K562 (cell line): ENCODE data around the gene TRNT1. TPM values are rescaled to one million over a fixed set of nuclear protein-coding genes. Genes with fewer than 3 reads are reported as not detected.

Experiments used
- CEBPZ ChIP-seq: fragments of 150-350 bp; IDR thresholded peaks from 2 replicates; pipeline ENCODE4 v1.6.1; 2014; ENCODE audit warnings: low read depth, mild to moderate bottlenecking, low read length, borderline replicate concordance
- ELK1 ChIP-seq: sonication (generic); formaldehyde crosslinking; IDR thresholded peaks from 2 replicates; pipeline ENCODE4 v1.8.1; 2022; ENCODE audit warnings: missing genetic modification reagents
- ETV5 ChIP-seq: sonication (generic); formaldehyde crosslinking; IDR thresholded peaks from 2 replicates; pipeline ENCODE4 v1.4.0; 2020; ENCODE audit warnings: low read depth, mild to moderate bottlenecking, missing genetic modification reagents
- FOXK2 ChIP-seq, 2 experiments: fragments of 450-650 bp; IDR thresholded peaks in 1 of 2; conservative IDR thresholded peaks in 1 of 2; 2 replicates each; pipeline ENCODE4 v1.6.1; 2016; ENCODE audit warnings: low read depth in 2 of 2, mild to moderate bottlenecking in 1 of 2
- HDAC1 ChIP-seq, 2 experiments: fragments of 450-650 bp; IDR thresholded peaks; 2 replicates each; pipeline ENCODE4 v1.6.1; 2016 to 2017; ENCODE audit warnings: inconsistent platforms in 1 of 2, mild to moderate bottlenecking in 1 of 2, moderate library complexity in 1 of 2
- KDM4B ChIP-seq, 2 experiments: fragments of 450-650 bp in 1 of 2; sonication (generic) in 1 of 2; IDR thresholded peaks; 2 replicates each; pipeline ENCODE4 v1.6.1; 2016 to 2017; ENCODE audit warnings: borderline replicate concordance in 2 of 2, antibody characterized with exemption in 1 of 2, low read depth in 1 of 2, mild to moderate bottlenecking in 1 of 2
- PHF20 ChIP-seq: fragments of 450-650 bp; IDR thresholded peaks from 2 replicates; pipeline ENCODE4 v1.6.1; 2018; ENCODE audit not compliant: partially characterized antibody
- PHF21A ChIP-seq: fragments of 450-650 bp; IDR thresholded peaks from 2 replicates; pipeline ENCODE4 v1.6.1; 2017; ENCODE audit warnings: low read depth, borderline replicate concordance
- PRDM10 ChIP-seq: fragments of 450-650 bp; IDR thresholded peaks from 2 replicates; pipeline ENCODE4 v1.6.1; 2018; ENCODE audit not compliant: partially characterized antibody
- STAT5A ChIP-seq: IDR thresholded peaks from 2 replicates; pipeline ENCODE4 v1.6.1; 2012; ENCODE audit warnings: low read length, inconsistent platforms, borderline replicate concordance
- TEAD1 ChIP-seq, 2 experiments: fragments of 450-650 bp in 1 of 2; sonication (generic) in 1 of 2; formaldehyde crosslinking; IDR thresholded peaks; 2 replicates each; pipeline versions ENCODE4 v1.4.0 to v1.8.0; 2020 to 2022; ENCODE audit warnings: mild to moderate bottlenecking in 2 of 2, missing genetic modification reagents in 1 of 2
- TRIM24 ChIP-seq, 2 experiments: fragments of 450-650 bp; IDR thresholded peaks; 2 replicates each; pipeline ENCODE4 v1.6.1; 2016
- ZBTB49 ChIP-seq: sonication (generic); formaldehyde crosslinking; IDR thresholded peaks from 2 replicates; pipeline ENCODE4 v1.8.0; 2022; ENCODE audit warnings: missing genetic modification reagents, mild to moderate bottlenecking, borderline replicate concordance
- ZNF143 ChIP-seq: sonication (generic); formaldehyde crosslinking; IDR thresholded peaks from 2 replicates; pipeline ENCODE4 v1.9.0; 2022; ENCODE audit warnings: mild to moderate bottlenecking, missing genetic modification reagents
- ZNF253 ChIP-seq: fragments of 250-450 bp; sonication (Bioruptor Pico); conservative IDR thresholded peaks from 2 replicates; pipeline ENCODE4 v1.6.1; 2021; ENCODE audit warnings: mild to moderate bottlenecking
- ZNF785 ChIP-seq: fragments of 250-450 bp; sonication (Bioruptor Pico); IDR thresholded peaks from 2 replicates; pipeline ENCODE4 v1.4.0; 2020; ENCODE audit warnings: mild to moderate bottlenecking
- polyA plus RNA-seq, 8 experiments: library from polyadenylated mRNA; depleted of rRNA in 4 of 8; stranded (reverse) in 5 of 8; unstranded in 3 of 8; fragments of >200 nt; fragmentation: Nextera tagmentation in 2 of 8; fragmentation: Illumina TruSeq in 1 of 8; extraction: Ambion mirVana in 2 of 8; extraction: Trizol in 1 of 8; gene quantifications; 2 replicates each; pipeline versions ENCODE4 v1.2.1 to v1.2.3, GENCODE V29; 2011 to 2014; ENCODE audit warnings: inconsistent platforms in 1 of 8, missing spikeins in 1 of 8
- total RNA-seq, 7 experiments: library from RNA; depleted of rRNA in 6 of 7; stranded (reverse); fragments of >200 nt in 6 of 7; fragmentation: Illumina TruSeq in 2 of 7; extraction: Trizol in 2 of 7; gene quantifications; 2 replicates each; pipeline versions ENCODE4 v1.2.1 to v1.2.3, GENCODE V29; 2011 to 2021; ENCODE audit warnings: low replicate concordance in 1 of 7

TRNT1 gene
- total and polyA plus RNA-seq, 9 of the 15 experiments (the other 6 are each of a cell fraction or from before 2014, with no cell fraction given) = 38.1 to 58.2 (median 47.4) TPM

GRCh38 chr3:3179407-3180094, 52.8 kb downstream of the TRNT1 start, which contains the start of gene CRBN (continued):
- TF ChIP-seq PHF20 = peak; percentile 97
- TF ChIP-seq ZNF785 (CRISPR knock-in tag) = no peak
- TF ChIP-seq PRDM10 = peak; percentile 48
- TF ChIP-seq HDAC1 (IDR thresholded peaks at IDR 0.05) = peak; percentile 61 to 94; a peak in 3 of 4 replicates
- peak; percentile 79; the same call in 1 of the 2 replicates for TF ChIP-seq PHF21A
- peak in 1 of 2 experiments; percentile 76; a peak in 1 of 4 replicates for TF ChIP-seq KDM4B (IDR thresholded peaks at IDR 0.05; ENCODE audit: borderline replicate concordance in 2 of 2, low read depth in 1 of 2)
- TF ChIP-seq ZNF143 (CRISPR knock-in tag) = peak; percentile 84
- TF ChIP-seq ZBTB49 (CRISPR knock-in tag) = no peak
- no peak for TF ChIP-seq ELK1 (CRISPR knock-in tag)
- TF ChIP-seq STAT5A = no peak
- peak; percentile 57; the same call in 1 of the 2 replicates for TF ChIP-seq ETV5 (CRISPR knock-in tag)
- peak; percentile 98 to 99 for TF ChIP-seq FOXK2 (conservative IDR thresholded peaks at IDR 0.05 in 1 of 2, IDR thresholded peaks at IDR 0.05 in 1 of 2; ENCODE audit: low read depth in 2 of 2)
- peak in 1 of 2 experiments; percentile 52; a peak in 1 of 4 replicates for TF ChIP-seq TRIM24 (IDR thresholded peaks at IDR 0.05)
- TF ChIP-seq CEBPZ = no peak
- peak; percentile 51 to 57; a peak in 1 of 4 replicates for TF ChIP-seq TEAD1 (CRISPR knock-in tag; IDR thresholded peaks at IDR 0.05)
- TF ChIP-seq ZNF253 (CRISPR knock-in tag) = no peak
